Stimulated activated CD8-positive, alpha-beta memory T cell treated with anti-CD3 and anti-CD28 coated beads, Interleukin-7, amount 100 ng/mL, for 4 hours (primary cell): ENCODE results near the gene HNRNPLL.
"Not testable (repeated sequence)": the region's sequence is repeated elsewhere in the genome, so short reads cannot be mapped to it uniquely, and the experiment has no call there.

Experiments
- DNase-seq, 2 donors: peaks; one replicate each; pipeline ENCODE4 v3.0.0-alpha.2; 2020; ENCODE audit warnings: low read depth in 2 of 2

The HNRNPLL gene

DNA sequence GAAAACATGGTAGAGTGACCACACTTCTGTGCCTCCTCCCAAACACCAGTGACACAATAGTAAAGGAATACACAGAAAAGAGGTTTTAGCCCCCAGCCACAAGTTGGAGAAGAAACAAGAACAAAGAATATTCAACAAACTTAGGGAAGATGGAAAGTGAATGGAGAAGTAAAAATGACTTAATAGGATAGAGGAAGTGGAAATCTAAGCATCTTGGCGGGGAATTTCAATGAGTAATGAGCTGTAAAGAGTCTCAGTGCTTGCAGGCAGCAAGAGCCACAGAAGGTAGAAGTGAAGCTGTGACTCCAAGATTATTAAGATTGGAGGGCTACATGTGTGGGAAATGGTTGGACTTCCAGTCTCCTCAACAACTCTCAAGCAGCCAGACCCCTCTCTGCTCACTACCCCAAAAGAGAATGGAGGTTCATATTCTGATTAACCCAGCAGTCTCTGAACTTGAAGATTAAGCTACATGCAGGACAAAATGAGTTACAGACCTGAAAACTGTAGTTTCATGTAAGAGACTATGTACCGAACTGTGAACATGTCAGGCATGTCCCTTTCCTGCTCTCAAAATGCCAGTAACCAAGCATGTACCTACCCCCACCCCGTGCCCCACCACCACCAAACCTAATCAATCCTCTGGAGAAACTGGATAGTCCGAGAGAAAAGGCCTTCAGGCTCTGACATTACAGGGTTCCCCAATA, 16.9 kb upstream of the HNRNPLL start:
- DNase-seq = no peak

DNA sequence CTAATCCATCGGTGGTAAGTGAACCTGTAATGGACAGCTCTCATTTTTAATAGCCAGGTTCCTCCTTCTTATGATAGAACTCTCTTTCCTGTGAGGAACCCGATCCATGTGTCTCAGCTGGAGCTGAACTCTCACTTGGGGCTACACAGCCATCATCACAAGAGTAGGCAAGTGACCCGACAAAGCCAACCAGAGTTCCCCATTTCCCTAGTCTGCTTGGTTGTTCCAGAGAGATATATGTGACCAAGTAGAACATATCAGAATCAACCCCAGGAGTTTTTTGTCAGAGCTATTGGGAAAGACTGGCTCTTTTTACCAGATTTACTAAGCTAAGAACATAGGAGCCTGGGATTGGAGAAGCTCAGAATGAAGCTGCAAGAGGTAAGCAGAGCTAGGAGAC, 14.6 kb upstream of the HNRNPLL start:
- no peak for DNase-seq

DNA sequence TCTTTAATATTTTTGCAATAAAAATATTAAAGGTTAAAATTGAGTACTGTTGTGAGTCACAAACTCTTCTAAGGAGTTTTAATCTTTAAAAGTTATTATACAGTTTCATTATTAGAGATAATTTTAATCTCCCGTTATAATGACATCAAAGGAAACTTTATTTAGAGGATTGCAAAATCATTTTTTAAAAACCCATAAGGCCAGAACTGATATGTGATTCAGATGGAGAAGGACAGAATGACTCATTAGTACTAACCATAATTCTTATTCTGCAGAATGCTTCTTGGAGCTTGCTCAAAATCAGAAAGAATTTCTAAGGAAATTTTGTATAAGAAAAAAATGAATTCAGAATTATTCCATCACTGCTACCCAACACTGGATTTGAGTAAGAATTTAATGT, 12.5 kb upstream of the HNRNPLL start:
- no peak for DNase-seq

DNA sequence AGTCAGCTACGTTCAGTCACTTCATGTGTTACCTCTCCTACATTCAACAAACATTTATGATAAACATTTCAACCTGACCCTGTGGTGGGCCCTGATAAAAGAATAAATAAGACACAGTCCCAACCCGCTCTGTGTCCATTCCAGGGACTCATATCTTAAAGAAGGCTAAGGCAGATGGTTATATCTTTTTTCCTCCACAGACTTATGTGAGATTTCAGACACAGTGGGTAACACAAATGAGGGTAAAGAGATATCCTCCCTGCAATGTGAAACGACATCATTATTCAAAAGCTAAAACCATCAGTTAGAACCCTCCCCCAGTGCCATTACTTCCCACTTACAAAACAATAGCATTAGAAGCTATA, 11.1 kb upstream of the HNRNPLL start:
- no peak for DNase-seq

DNA sequence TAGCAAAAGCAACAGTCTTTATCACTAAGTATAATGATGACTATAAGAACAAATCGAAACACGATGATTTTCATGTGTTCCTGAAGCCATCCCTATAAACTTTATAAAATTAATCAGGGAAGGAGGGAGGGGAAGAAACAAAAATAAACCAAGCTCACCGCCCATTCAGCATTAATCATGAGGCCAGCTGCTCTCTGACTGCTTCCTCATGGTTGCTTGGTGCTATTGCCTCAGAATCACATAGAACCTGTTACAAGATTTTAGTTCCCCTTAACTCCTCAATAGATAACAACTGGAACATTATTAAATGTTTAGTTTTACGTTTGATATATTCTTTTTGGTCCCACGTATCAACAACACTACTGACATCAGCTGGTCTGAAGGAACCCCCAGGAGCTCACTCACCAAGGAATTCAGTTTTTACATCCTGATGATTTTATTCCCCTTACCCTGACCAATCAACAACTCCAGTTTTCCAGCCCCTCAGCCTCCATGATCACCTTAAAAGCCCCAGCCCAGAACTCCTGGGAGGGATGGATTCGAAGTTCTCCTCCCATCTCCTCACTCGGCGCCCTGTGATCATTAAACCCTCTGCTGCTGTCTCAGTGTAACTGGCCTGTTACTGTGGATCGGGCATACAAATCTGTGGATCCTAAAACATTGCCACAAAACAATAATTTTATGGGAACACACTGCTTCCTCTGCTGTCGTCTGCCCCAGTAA, 10.6 kb upstream of the HNRNPLL start:
- DNase-seq = no peak

DNA sequence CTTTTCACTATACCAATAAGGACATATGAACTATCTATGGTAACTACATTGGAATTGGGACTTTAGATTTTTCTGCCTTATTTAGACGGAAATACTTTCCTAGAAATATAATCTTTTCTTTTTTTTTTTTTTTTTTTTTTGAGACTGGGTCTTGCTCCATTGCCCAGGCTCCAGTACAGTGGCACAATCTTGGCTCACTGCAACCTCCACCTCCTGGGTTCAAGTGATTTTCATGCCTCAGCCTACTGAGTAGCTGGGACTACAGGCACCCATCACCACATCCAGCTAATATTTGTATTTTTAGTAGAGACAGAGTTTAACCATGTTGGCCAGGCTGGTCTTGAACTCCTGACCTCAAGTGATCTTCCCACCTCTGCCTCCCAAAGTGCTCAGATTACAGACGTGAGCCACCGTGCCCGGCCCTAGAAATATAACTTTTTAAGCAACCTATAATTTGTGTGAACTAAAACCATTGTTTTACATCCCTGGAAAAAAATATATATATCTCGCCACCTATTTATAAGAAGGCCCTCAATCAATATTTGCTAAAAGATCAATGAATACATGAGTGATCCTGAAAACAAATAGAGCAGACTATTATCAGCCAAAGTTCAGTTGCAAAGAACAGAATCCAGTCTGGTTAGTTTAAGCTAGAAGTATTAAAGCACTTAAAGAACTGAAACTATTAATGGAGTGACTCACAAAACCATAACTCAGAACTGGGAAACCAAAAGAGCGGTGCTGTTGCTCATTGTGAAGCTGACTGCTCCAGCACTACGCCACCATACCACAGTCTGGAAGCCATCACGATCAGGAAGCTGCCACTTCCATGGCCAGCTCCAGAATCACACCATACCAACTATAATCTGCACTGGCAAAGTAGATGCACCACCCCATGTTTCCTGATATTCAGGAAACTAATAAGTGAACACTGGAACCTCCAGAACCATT, 8.4 kb upstream of the HNRNPLL start:
- DNase-seq = no peak

DNA sequence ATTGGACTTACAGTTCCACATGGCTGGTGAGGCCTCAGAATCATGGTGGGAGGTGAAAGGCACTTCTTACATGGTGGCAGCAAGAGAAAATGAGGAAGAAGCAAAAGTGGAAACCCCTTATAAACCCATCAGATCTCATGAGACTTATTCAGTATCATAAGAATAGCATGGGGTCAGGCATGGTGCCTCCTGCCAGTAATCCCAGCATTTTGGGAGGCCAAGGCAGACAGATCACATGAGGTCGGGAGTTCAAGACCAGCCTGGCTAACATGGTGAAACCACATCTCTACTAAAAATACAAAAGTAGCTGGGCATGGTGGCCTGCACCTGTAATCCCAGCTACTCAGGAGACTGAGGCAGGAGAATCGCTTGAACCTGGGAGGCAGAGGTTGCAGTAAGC, 6.5 kb upstream of the HNRNPLL start:
- DNase-seq = not testable (repeated sequence)

DNA sequence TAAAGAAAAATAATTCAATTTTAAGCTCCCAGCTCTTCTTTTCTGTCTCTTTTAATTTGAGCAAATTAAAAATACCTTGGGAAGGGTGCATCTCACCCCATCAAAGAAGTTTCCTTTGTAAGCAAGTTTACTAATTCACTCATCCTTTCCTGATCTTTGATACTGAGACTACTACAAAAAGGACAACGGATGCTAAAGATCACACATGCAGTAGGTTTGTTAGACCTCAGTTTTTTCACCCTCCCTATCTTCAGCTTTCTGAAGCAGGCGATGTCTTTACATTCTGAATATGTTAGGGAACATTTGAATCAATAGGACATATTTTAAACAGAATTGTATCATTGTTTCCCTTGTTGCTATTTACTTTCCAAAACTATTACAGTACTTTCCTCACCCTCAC, 6.0 kb upstream of the HNRNPLL start:
- DNase-seq = no peak

DNA sequence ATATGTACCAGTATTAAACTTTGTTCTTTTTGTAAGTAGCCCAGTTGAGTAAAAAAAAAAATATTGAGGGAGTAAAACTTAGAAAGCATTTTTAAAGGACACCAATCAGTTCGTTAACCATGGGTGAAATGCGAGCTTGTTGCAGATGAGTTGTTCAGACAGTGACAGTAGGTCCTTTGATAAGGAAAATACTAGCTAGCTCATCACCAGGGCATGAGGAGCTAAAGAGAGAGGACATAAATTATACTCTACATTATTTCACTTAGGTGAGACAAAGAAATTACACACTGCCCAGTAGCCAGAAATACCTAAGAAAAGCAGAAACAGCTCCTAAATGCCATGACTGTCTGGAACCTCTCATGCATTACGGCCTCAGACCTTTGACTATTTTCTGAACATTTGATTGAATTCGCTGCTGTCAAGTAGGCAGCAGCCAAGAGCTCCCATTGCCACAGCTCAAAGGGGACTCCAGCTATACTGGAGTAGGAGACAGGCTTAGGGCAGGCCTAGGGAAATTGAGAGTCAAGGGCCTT, 2.6 kb upstream of the HNRNPLL start:
- no peak for DNase-seq

DNA sequence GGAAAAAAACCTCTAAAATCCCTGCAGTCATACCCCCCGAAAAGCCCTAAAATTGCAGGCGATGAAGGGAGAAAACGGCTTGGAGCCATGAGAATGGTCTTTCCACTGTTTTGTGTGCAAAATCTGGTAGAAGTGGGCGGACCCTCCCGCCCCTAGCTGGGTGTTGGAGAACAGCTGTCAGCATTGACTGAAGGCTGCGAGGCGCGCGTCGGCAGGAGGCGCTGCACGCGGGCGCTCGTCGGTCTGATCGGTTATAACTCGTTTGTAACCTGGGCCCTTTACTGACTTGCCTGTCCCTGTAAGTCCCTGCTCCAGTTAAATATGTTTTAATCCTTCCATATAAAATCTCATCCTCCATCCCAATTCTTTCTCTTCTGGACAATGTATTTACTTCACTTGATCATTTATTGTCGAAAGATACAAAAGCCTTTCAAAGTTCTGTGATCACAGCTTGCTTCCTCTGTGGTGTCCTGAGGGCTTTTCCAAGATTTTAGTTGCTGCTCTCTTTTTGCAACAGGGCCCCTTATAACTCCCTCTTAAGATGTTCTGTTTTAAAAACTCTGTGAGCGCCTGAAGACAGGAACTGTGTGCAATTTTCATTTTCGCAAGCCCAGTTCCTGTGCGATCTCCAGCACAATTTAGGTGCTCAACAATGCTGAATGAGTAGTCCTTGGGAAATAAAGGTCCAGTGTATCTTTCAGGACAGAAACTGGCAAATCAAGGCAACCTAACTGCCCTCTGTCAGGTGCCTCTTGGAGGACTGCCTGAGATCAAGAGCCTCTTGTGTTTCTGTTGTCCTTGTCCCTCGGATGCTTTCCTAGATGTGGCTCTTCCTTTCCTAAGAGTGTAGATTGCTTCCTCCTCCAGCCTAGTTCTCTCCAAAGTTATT, 918 bp upstream of the HNRNPLL start:
- peak; percentile 66 to 77 for DNase-seq

DNA sequence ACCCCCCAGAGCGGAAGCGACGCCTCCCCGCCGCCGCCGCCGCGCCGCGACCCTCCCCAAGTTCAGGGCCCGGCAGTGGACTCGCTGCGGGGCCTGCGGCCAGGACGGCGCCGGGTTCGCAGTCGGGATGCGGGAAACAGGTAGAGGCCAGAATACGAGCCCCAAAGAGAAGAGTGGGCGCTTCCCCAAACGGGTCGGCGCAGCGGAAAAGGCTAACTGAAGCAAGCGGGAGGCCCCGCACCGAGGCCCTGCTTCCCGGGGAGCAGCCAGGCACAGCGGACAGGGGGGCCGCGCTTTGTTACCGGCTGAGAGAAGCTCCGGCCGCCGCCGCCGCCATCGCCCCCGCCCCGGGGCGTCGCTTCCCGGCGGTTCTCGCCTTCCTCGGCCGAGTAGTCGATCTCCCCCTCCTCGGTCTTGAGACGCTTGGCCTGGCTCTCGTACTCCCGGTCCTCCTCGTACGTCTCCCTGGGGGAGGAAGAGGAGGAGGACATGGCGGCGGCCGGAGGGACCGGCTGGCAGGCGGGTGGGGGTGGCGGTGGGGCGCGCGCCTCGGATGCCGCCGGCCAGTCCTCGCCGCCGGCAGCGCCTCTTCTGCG, 494 bp downstream of the HNRNPLL start:
- DNase-seq = peak in 1 of 2 donors; percentile 14

DNA sequence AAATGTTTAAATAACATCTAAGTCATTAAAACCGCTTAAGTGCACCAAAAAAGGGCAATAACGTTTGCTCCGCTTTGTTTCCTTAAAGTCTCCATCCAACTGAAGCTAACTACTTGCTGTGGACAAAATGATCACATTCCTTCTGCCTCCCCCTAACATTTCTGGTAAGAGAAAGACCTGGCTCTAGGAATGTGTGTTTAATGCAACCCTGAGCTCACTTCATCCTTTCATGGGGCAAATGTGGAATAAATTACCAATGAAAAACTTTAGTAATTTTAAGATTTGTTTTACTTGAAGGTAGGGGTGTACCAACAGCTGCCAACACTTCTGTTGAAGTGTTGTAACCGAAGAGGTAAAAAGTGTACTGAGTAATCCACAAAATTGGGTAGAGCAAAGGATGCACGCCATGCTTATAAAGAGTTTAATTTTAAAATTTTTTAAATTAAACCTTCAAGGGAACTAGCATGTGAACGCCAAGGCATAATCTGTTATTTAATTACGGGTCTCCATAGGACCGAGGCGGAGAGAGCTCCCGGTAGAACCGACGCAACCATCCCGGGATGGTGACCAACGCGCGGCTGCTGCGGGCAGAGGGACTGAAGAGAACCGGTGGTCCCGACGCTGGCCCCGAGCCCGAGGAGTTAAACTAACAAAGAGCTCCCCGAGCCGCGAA, 1.1 kb downstream of the HNRNPLL start:
- DNase-seq = no peak

DNA sequence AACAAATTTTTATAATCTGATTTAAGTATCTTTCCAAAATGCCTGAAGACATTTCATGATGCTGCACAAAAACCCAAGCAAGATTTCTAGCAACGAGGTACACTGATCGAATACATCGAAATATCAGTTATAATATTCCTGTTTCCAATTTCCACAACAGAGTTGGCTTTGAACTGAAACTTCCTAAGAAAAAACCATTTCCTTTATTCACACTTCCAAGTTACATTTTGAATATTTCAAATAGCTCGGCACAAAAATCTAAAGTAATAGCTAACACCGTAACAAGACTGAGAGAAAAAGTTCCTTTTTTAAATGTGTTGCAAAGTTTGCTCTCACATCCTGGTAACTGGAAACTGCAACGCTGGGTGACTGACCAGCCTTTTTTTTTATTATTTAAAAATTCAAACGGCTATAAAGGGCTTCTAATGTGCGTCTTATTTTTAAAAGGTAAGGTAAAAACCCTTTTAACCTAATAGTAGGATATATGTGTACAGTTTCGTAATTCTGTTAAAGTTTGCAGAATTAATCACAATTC, 1.7 kb downstream of the HNRNPLL start:
- DNase-seq = no peak

DNA sequence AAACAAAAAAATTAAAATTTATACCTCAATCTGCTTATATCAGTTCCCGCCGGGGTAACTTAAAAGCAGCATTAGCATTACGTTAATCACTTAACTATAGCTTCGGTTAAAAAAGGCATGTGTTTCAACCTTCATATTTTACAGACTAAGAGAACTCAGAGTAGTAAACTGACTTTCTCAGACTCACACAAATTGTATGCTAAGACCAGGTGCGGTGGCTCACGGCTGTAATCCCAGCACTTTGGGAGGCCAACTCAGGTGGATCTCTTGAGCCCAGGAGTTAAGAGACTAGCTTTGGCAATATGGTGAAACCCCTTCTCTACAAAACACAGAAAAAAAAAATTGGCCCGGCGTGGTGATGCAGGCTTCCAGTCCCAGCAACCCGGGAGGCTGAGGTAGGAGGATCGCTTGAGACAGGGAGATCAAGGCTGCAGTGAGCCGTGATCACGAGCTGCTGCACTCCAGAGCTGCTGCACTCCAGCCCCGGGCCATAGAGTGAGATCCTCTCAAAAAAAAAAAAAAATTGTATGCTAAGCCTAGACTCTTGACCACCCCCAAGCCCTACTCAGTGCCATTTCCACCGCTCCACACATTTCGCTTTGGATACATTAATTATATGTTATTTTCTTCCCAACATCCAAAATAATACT, 2.4 kb downstream of the HNRNPLL start:
- no peak for DNase-seq

DNA sequence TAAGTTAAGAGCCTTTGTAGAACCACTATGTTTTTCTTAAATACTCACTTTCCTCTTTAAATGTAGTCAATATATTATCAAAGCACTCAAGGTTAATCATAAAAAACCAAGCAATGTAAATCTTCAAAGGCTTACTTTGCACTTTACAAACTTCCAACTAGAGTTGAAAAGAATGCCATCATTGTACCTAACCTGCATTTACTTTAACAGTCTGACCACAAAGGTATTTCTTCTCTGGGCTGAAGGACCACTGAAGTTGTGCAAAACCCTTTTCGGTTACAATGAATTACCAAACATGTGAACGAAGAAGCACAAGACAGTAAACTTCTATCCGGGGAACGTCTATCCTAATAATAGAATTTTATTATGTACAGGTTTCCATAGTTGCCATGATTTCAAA, 3.0 kb downstream of the HNRNPLL start:
- no peak for DNase-seq

DNA sequence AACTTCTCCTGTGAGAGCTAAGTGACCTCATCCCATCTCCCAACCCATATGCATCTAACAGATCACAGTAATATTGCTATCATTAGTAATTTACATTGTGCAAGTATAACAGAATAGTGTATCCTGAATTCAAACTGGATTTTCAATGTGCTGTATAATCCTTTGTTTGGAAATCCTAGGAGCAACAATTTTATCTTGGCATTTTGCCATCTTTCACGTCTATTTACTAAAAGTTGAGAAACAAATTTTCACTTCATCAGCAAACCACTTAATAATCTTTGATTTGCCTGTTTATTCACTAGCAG, 3.8 kb downstream of the HNRNPLL start:
- DNase-seq = no peak

DNA sequence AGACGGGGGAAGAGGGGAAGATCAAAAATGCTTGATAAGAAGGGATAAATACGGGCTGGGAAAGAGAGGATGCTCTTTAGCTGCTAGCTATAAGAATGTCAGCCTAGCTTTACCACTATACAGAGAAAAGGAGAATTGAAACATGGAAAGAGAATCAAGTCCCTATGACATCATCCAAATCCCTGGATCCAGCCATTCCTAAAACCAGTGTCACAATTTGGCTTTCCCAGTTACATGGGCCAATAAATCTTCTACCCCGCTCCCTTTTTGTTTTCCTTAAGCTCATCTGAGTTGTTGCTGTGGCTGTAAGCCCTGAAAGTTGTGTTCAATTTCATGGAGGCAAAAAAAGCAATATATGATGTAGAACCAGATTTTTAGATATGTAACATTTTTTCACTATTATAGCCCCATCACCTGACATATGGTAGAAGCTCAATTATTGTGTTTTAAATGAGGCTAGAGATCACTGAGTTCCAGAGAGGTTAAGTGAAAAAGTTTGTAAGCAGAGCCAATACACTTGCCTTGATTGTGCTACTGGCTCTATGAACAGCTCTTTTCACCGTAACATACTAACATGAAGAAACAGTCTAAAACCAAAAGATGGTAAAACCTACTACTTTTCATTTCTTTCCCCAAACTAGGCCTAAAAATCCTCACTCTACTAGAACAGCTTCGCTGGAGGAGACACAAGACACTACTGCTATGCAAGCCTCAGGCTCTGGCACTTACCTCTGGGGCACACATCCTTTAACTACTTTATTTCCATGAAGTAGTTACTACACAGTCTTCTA, 4.3 kb downstream of the HNRNPLL start:
- DNase-seq = no peak

DNA sequence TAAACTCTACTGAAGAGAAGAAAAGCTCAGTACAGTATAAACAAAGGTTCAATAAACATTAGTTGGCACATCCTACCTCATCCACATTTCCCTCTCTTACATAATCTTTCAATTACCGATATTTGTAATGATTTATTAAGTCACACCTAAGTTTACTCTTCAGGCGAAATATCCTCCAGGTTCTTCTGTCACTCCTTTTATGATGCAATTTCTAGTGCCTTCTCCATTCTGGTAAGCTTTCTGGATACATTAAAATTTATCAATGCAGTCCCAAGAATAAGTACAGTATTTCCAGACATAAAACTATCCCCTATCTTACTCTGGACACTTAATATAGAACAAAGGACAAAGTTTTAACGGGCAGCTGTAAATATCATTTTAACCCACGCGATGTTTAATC, 5.6 kb downstream of the HNRNPLL start:
- DNase-seq = no peak

DNA sequence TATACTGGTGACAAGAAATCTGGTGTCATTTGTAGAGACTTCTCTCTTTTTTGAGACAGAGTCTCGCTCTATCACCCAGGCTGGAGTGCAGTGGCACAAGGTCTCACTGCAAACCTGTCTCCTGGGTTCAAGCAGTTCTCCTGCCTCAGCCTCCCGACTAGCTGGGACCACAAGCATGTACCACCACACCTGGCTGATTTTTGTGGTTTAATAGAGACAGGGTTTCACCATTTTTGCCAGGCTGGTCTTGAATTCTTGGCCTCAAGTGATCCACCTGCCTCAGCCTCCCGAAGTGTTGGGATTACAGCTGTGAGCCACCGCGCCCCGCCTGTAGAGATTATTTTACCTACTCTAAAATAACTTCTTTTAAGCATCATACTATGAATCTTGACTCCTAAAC, 6.5 kb downstream of the HNRNPLL start:
- DNase-seq = no peak
